Adrenal gland (tissue), 12 donors: ENCODE results near the gene CFAP410. TPM values are rescaled to one million over a fixed set of nuclear protein-coding genes. Genes with fewer than 3 reads are reported as not detected.

Experiments used
- DNase-seq, 7 donors: peaks; one replicate each; pipeline ENCODE4 v3.0.0-alpha.2; 2019 to 2020
- H3K27ac ChIP-seq, 5 donors: fragments of 200-600 bp; sonication (generic) in 4 of 5; 1 replicate in 3 of 5; 2 replicates in 2 of 5; pipeline versions ENCODE4 v1.5.1 to v1.8.0; 2016 to 2020; ENCODE audit warnings: mild to moderate bottlenecking in 1 of 5
- H3K27me3 ChIP-seq: fragments of 200-600 bp; 2 replicates; pipeline ENCODE4 v1.8.0; 2021
- H3K36me3 ChIP-seq, 2 donors: fragments of 200-600 bp; replicated peaks in 1 of 2; 1 replicate in 1 of 2; 2 replicates in 1 of 2; pipeline versions ENCODE4 v1.5.1 to v1.8.0; 2018 to 2022
- H3K4me1 ChIP-seq, 2 donors: fragments of 200-600 bp; replicated peaks in 1 of 2; 1 replicate in 1 of 2; 2 replicates in 1 of 2; pipeline versions ENCODE4 v1.5.1 to v1.8.0; 2018 to 2021
- H3K4me3 ChIP-seq, 4 donors: fragments of 200-600 bp; sonication (generic) in 3 of 4; one replicate each; pipeline ENCODE4 v1.5.1; 2016 to 2018
- H3K9me3 ChIP-seq, 3 donors: fragments of 200-600 bp; sonication (generic) in 1 of 3; replicated peaks in 1 of 3; 1 replicate in 2 of 3; 2 replicates in 1 of 3; pipeline versions ENCODE4 v1.5.1 to v1.8.0; 2016 to 2021
- POLR2A ChIP-seq, 2 donors: fragments of 450-650 bp; IDR thresholded peaks; one replicate each; pipeline ENCODE4 v1.6.1; 2017; ENCODE audit warnings: antibody characterized with exemption in 2 of 2, mild to moderate bottlenecking in 2 of 2, moderate library complexity in 1 of 2
- WGBS, 4 donors: extraction: QIAGEN DNeasy Blood & Tissue Kit in 2 of 4; methylation state at CpG; one replicate each; pipeline versions ENCODE4 v1.1.5 to v1.1.7; 2013 to 2017; 5-methylcytosine and 5-hydroxymethylcytosine counted together
- intact Hi-C, 2 donors: fragments of 100-400 bp; cut with DNase I; formaldehyde crosslinking; loops; one replicate each; pipeline versions ENCODE4 v1.14.1 to v1.15.0; 2022 to 2023
- polyA plus RNA-seq, 3 donors: library from polyadenylated mRNA; stranded (reverse); fragments of 200-250 nt in 2 of 3; fragments of 350-450 nt in 1 of 3; fragmentation: Illumina TruSeq in 1 of 3; extraction: RNeasy Lipid Tissue Mini Kit (QIAGEN cat#74804) in 1 of 3; gene quantifications; one replicate each; pipeline ENCODE4 v1.2.3, GENCODE V29; 2013 to 2014
- total RNA-seq, 9 donors: library from RNA; depleted of rRNA in 4 of 9; stranded (reverse); fragments of >200 nt in 4 of 9; fragments of 120-200 nt in 1 of 9; fragmentation: NEBNext Ultra II Directional in 1 of 9; extraction: Animal tissue kit (Norgen Biotek cat#: 25700) in 1 of 9; gene quantifications; one replicate each; pipeline versions ENCODE4 v1.1.0 to v1.2.4, GENCODE V29; 2013 to 2023
- TF ChIP-seq, protein P1 (sequence below), 6 experiments: fragments of 450-650 bp in 4 of 6; fragments of 200-600 bp in 2 of 6; sonication (generic) in 1 of 6; IDR thresholded peaks; 1 replicate in 5 of 6; 2 replicates in 1 of 6; pipeline versions ENCODE4 v1.5.1 to v1.8.0; 2016 to 2021; ENCODE audit warnings: antibody characterized with exemption in 6 of 6, mild to moderate bottlenecking in 2 of 6, moderate library complexity in 1 of 6
- donor health status: healthy with polysubstance abuse.
- donor health status: Bipolar disorder and iron deficiency.
- donor health status: DM: yes; HTN: yes; CAD: no.
- donor health status: DM: no; HTN: no; CAD: no.
- donor health status: DM: no; HTN: no; CAD: no.
- donor health status: DM: yes; HTN: yes; CAD: no.

CFAP410 gene
- total and polyA plus RNA-seq, 12 donors, result 1.4 to 149 (median 37.0) TPM

DNA sequence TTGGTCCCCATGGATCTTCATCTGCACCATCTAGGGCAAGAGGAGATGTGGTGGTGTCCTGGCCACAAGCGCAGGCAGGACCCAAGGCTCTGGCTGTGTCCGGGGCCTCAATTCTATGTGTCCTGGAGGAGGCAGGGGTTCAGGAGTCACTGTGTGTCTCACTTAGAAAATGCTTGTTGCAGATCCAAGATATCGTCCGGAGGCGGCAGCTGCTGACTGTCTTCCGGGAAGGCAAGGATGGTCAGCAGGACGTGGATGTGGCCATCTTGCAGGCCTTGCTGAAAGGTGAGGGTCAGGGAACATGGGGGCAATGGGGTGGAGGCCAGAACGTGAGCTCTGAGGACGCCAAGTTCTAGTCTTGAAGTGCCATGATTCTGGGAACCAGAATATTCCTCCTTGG is 43.3 kb upstream of the CFAP410 start:
- no peaks in the 10 kb centered on the region for H3K36me3 ChIP-seq
- no peak overlapping the region for H3K4me3 ChIP-seq
- peaks cover 0 to 14% (median 0%) of the 10 kb centered on the region in 3 donors for H3K9me3 ChIP-seq
- no peak for TF ChIP-seq POLR2A (IDR thresholded peaks at IDR 0.05)
- TF ChIP-seq, protein P1, sequence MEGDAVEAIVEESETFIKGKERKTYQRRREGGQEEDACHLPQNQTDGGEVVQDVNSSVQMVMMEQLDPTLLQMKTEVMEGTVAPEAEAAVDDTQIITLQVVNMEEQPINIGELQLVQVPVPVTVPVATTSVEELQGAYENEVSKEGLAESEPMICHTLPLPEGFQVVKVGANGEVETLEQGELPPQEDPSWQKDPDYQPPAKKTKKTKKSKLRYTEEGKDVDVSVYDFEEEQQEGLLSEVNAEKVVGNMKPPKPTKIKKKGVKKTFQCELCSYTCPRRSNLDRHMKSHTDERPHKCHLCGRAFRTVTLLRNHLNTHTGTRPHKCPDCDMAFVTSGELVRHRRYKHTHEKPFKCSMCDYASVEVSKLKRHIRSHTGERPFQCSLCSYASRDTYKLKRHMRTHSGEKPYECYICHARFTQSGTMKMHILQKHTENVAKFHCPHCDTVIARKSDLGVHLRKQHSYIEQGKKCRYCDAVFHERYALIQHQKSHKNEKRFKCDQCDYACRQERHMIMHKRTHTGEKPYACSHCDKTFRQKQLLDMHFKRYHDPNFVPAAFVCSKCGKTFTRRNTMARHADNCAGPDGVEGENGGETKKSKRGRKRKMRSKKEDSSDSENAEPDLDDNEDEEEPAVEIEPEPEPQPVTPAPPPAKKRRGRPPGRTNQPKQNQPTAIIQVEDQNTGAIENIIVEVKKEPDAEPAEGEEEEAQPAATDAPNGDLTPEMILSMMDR (IDR thresholded peaks at IDR 0.05), result no peak
- WGBS, 4 donors, result 86 to 91% (median 91%) methylated on average over 6 to 9 of the region's 9 CpGs
- no peaks in the 10 kb centered on the region for H3K4me1 ChIP-seq
- H3K27ac ChIP-seq, result no peak overlapping the region
- DNase-seq, result peak in 2 of 7 donors; percentile 6 to 7
- no peaks in the 10 kb centered on the region for H3K27me3 ChIP-seq
- intact Hi-C loops, result no loop called here

DNA sequence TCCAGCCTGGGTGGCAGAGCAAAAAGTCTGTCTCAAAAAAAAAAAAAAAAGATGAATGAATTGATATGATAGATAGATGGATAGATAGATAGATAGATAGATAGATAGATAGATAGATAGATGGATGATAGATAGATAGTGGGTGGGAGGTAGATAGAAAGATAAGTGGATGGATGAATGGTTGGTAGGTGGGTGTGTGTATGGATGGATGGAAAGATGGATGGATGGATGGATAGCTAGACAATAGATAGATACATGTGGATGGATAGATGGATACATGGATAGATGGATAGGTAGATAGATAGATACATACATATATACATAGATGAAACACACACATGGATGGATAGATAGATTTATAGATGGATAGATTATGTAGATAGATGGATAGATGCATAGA is 42.7 kb upstream of the CFAP410 start:
- Histone ChIP-seq H3K4me3 (no peak overlapping the region), H3K27ac (no peak overlapping the region), H3K27me3 (no peaks in the 10 kb centered on the region), H3K36me3 (no peaks in the 10 kb centered on the region), H3K9me3 (peaks cover 0 to 14% (median 0%) of the 10 kb centered on the region in 3 donors), H3K4me1 (no peaks in the 10 kb centered on the region)
- intact Hi-C loops, result no loop called here
- DNase-seq, result no peak
- TF ChIP-seq, protein P1 (IDR thresholded peaks at IDR 0.05), result no peak
- no peak for TF ChIP-seq POLR2A (IDR thresholded peaks at IDR 0.05)

DNA sequence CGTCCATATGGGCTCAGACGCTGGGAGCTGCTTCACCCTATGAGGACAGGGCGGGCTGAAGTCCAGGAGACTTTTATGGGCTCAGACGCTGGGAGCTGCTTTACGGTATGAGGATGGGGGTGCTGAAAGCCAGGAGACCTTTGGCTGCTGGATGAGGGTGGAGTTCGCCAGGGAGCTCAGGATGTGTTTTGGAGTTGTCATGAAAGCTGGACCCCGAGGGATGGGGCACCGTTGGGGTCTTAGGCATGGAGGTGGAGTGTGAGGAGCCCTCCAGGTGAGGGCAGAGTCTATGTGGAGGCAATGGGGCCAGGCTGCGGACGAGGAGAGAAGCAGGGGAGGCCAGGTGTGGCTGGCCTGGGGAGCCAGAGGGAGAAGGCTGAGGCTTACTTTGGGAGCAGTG is 41.7 kb upstream of the CFAP410 start:
- WGBS, 4 donors, result 73 to 87% (median 84%) methylated on average over 10 of the region's 10 CpGs
- no peaks in the 10 kb centered on the region for H3K36me3 ChIP-seq

DNA sequence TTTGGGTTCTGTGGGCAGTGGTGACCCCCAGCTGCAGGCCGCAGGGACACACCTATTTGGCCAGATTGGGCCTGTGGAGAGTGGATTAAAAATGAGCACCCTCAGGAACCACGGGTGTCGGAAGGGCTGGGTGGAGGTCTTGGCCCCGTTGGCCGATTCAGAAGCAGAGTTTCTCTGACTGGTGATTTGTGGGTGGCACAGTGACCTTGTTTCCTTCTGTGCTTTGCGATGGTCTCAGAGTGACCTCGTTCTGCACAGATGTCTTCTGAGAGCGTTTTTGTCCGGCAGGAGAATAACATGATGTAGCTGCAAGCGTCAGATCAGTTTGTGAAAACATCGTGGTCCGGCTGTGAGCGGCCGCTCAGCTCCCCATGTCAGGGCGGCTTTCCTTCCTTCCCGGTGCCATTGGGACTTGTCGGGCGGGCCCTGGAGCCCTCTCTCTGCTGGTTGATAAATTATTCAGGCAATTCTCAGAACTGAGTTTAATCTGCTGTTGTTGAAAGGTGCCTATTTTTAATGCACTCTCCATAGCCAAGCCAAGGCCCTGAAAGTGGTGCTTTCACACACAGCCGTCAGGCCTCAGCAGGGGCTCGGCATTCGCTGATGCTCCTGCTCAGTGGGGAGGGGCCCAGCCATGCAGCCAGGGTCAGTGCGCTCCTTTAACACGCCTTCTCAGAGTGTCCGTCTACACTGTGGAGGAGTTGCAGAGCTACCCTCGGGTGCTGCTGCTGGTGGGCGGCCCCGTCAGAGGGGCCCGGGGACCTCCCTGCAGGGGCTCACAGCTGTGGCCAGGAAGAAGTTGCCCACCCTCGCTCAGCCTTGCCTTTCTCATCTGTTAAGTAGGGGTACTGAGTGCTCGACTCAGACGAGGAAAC is 41.0 kb upstream of the CFAP410 start:
- intact Hi-C loops, result no loop called here
- Histone ChIP-seq H3K36me3 (no peaks in the 10 kb centered on the region), H3K27ac (no peak overlapping the region), H3K4me1 (no peaks in the 10 kb centered on the region), H3K27me3 (no peaks in the 10 kb centered on the region), H3K4me3 (no peak overlapping the region), H3K9me3 (peaks cover 0 to 12% (median 0%) of the 10 kb centered on the region in 3 donors)
- 45 to 59% (median 45%) methylated on average over 19 to 31 of the region's 31 CpGs for WGBS, 4 donors
- peak in 2 of 7 donors; percentile 12 to 42 for DNase-seq
- TF ChIP-seq POLR2A (IDR thresholded peaks at IDR 0.05), result no peak
- TF ChIP-seq, protein P1 (IDR thresholded peaks at IDR 0.05), result no peak

More for the DNA sequence above, 41.7 kb upstream of the CFAP410 start:
- Histone ChIP-seq H3K4me3 (no peak overlapping the region), H3K4me1 (no peaks in the 10 kb centered on the region), H3K9me3 (peaks cover 0 to 14% (median 0%) of the 10 kb centered on the region in 3 donors), H3K27ac (no peak overlapping the region), H3K27me3 (no peaks in the 10 kb centered on the region)
- TF ChIP-seq POLR2A (IDR thresholded peaks at IDR 0.05), result no peak
- TF ChIP-seq, protein P1 (IDR thresholded peaks at IDR 0.05), result no peak
- DNase-seq, result peak in 2 of 7 donors; percentile 9 to 31
- intact Hi-C loops, result no loop called here
